Stimulated activated CD4-positive, alpha-beta T cell treated with anti-CD3 and anti-CD28 coated beads, Interleukin-4, amount 100 ng/mL, for 48 hours (primary cell): Measurements from ENCODE around the gene LAMA3.

Experiments used
- DNase-seq, 2 donors: peaks; one replicate each; pipeline ENCODE4 v3.0.0-alpha.2; 2020; ENCODE audit warnings: low read depth in 2 of 2

Gene LAMA3

DNA sequence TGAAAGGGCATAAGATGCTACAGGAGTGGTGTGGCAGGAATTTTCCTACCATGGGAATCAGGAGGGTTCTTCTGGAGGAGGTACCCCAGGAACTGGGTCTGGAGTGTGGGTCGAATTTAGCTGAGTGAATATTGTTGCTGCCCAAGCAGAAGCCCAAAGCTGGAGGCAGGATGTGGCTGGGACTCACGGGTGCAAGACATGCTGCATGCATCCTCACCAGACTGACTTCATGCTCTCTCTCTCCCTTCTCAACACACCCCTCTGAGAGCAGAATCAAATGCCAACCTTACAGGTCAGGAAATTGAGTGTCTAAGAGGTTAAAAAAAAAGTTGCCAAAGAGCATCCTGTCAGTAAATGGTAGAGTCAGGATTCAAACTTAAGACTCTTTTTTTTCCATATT, 246.6 kb downstream of the LAMA3 start:
- DNase-seq, result no peak

DNA sequence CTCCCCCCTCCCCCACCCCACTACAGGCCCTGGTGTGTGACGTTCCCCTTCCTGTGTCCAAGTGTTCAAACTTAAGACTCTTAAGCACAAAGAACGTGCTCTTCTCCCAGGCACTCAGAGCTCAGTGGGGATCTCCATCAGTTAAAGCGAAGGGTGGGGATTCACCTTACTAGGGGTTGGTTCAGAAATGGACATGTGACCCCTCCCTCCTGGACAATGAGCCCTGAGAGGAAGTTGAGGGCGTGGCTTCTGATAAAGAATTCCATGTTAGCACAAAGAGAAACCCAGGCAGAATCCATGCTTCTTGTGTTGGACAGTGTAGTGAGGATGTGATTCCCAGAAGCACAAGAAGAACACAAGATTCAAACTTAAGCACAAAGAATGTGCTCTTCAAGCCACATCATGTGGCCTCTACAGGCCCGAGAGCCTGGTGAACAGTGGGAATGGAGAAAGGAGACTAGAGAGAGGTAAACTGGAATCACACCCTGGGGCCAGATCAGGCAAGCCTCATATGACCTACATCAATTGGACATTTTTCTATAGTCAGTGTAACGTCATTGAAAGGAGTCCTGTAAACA, 247.2 kb downstream of the LAMA3 start:
- no peak for DNase-seq

DNA sequence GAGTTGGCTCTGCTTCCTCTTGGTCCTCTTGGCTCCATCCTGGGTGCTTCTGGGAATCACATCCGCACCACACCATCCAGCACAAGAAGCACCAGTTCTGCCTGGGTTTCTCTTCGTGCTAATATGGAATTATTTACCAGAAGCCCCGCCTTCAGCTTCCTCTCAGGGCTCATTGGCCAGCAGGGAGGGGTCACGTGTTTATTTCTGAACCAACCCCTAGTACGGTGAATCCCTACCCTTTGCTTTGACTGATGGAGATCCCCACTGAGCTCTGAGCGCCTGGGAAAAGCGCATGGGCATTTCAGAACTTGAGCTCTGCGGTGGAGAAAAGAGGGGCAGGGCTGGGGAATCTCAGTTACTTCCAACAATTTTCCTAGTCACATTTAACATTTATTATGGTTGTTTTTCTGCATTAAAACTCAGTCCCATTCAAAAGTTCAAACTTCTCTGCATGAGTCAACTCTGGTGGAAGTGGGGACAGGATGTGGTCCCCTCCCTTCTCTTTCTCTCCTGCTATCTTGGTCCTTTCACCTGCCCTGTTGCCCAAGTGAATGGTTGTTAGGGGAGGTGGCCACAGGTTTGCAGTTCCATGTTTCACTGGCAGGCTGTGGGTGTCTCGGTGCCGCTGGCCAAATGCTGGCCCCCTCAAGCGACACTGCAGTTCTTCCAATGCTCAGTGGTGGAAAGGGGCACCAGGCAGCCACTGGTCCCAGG, 248.9 kb downstream of the LAMA3 start:
- DNase-seq, result no peak

DNA sequence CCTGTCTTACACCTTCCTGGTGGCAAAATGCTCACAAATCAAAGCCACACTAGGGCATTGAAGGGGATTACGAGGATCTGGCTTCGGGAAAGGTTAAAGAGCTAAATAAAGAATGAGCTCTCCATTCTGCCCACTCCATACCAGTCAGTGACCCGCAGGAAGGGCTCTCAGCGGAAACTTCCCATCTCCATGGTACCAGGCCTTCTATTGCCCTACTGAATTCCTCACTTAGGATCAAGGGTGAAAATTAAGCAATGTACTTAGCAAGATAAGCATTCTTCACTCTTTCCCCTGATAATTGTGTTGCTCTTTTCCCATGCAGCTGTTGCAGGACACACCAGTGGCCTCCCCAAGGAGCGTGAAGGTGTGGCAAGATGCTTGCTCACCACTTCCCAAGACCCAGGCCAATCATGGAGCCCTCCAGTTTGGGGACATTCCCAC, 249.7 kb downstream of the LAMA3 start:
- DNase-seq, result no peak

DNA sequence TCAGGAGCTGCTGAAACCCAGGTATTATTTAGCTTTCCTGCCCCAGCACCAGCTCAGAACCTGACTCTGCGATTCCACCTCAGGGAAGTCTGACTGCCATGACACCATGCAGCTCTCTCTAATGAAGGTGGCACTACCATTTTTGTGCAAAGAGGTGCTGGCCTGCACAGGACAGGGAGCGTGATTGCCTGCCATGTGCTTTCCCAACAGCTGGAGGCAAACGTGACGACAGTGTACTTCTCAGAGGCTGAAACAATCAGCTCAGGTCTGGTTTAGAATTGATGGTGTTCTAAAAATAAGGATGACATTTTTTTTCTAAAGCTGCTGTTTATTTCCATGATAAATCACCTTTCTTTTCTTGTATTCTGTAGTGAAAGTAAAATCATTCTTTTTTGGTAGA, 250.1 kb downstream of the LAMA3 start:
- DNase-seq, result no peak

DNA sequence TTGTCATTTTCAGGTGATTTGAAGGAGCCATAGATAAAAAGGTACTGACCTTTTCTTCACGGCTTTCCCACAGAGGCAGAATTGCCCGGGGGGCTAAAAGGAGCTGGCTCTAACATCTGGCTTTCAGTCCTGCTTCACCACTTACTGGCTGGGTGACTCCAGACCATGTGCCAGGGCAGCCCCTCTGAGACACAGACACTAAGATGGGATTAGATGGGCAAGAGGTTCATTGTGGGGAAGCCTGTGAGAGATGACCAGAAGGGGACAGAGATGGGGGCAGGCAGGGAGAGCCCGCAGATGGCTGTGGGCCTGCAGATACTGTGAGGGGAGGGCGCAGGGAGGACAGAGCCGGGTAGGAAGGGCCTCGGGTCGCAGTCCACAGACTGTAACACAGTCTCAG, 250.6 kb downstream of the LAMA3 start:
- DNase-seq, result no peak

DNA sequence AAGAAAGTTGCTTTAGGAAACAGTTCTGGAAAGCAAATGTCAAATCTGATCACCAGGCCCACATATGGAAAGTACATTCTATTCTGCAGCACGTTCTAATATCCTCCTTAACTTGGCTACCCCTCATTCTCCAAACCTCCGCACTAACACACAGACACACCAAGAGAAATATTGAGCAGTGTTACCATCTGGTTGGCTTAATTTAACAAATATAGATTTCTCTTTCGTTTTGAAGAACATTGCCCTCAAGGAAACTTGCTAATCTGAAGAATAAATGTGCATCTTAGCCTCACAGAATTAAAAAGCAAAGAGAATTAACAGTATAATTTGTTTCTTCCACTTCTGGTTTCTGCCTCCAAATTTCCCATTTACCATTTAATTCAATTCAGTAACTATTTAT, 252.5 kb downstream of the LAMA3 start:
- no peak for DNase-seq

DNA sequence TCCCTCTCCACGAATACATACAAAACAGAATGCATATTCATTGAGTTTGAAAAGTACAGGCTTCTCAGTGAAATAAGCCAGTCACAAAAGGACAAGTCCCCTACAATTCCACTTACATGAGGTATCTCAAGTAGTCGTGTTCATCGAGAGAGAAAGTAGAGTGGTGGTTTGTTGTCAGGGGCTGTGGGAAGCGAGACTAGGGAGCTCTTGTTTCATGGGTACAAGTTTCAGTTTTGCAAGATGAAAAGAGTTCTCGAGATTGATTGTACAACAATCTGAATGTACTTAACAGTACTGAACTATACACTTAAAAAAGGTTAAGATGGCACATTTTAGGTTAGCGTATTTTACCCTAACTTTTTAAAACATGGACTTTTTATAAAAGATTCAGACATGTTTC, 253.9 kb downstream of the LAMA3 start:
- peak in 1 of 2 donors; percentile 36 for DNase-seq

DNA sequence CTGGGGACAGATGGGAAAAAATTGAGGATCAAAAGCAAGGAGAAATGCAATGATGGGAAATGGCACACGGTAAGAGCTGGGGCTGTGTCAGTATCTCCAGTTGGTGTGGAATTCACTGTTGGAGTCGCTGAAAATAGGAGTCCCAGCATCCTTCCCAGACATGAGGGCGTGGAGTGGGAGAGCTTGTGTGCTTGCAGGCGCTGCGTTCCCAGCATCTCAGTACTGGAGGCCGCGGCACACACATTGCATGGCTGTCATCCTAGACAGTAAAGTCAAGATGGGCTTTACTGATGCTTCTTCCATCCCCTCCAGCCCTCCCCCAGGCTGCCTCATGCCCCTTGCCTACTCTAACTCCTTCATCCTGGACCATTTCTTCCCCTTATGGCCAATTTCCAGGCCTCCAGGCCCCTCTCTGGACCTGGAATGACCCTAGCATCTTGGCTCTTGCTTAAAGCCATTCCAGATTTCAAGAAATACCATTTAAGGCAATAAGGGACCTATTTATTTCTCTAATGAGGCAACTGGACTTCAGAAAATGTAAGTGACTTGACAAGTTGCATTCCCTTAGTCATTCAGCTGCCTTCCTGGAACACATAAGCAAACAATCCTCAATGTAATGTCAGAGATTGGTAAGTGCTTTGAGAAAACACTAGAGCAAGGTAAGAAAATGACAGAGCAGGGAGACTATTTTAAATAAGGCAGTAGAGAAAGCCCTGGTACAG, 254.8 kb downstream of the LAMA3 start:
- DNase-seq, result no peak

DNA sequence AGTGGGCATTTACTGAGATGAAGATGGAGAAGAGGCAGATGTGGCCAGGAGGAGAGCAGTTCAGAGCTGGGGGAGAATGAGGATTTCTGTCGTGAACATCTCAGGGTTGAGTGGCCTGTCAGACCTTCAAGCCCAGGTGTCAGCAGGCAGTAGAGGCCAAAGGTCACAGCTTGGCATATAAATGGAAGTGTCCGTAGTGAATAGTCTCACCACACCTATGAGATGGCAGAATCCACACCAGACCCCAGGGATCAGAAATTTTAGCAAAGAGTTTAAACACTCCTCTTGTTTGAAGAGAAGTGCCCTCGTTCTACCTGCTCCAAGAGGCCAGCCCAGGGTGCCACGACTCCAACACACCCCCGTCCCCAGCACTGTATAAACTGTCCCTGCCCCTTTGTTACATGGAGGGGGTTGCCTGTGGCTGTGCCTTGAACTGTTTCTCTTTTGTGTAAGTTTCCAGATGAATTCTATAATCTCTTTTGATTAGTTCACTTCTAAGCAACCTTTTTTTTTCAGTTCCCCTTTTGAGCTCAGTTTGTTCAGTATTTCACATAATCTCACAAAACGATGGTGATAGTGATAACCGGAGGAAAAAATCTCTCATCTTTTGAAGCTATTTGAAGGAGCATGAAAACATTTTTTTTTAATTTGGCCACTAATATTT, 256.3 kb downstream of the LAMA3 start:
- DNase-seq, result no peak

DNA sequence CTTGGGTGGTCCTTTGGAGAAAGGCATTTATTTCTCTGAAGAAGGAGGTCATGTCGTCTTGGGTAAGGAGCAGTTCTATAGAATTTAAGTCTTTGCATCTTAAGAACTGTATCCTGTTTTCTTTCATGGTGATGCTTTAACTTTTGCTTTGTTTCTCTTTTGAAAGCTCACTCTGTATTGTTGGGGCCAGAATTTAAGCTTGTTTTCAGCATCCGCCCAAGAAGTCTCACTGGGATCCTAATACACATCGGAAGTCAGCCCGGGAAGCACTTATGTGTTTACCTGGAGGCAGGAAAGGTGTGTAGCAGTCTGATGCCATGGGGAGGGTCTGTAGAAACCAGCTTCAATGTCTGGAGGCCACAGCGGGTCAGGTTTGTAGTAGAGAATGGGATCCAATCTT, 260.6 kb downstream of the LAMA3 start:
- DNase-seq, result no peak

DNA sequence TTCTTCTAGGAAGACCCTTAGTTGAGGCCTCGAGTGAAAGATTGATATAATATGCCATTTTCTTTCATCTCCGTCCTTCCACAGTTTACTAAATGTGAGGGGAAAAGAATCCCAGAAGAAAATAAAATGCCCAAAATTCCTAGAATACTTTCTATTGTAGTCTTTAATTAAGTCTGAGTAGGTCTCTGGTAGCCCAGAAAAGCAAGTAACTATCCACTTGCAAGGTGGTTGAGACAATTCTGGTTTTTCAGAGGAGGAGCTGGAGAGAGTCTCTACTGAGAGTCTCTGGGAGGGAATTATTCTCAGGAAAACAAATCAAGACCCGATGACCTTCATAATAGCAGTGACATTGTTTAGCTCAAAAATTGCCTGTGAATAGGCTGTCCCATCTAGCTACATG, 261.4 kb downstream of the LAMA3 start:
- no peak for DNase-seq

DNA sequence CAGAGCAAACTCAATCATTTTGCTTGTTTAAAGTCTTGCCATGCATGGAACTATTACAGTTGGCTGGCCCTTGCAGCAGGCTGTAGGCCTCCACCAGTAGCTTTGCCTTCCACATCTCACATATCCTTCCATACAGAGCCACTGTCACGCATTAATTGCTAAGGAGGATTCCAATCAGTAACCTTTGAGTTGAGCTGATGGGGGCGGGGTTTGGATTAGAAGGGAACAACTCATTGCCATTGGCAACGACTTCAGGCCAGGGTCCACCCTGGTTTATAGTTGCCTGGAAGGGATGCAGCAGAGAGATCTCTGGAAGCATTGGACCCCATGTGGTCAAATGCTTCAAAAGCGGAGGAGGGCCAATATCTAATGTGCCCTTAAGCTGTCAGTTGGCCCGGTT, 262.0 kb downstream of the LAMA3 start:
- DNase-seq, result no peak

DNA sequence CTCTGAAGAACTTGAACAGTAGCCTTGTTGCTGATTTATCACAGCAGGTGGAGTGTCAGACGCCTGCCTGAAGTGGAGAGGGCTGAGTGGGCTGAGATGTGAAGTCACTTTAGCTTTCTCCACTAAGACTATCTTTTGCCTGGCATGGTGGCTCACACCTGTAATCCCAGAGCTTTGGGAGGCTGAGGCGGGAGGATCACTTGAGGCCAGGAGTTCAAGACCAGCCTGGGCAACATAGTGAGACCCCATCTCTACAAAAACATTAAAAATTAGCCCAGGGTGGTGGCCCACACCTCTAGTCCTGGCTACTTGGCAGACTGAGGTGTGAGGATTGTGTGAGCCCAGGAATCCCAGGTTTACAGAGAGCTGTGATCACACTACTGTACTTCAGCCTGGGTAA, 264.7 kb downstream of the LAMA3 start:
- DNase-seq, result no peak

DNA sequence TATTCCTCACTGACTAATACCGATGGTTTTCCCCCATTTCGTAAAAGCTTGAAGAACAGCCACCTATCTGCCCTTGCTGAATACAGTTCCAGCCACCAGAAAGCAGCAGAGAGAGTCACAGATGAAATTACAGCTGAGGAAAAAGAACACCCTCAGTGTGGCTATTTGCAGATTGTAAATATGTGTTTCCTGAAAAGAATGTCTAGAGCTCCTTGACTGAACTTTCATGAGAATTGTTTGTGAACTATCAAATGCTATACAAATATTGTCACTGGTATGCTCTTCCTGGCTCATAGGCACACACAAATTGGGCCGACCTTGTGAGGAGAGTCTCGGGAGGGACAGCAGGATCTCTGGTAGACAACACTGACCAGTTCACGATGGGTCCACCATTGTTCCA, 267.2 kb downstream of the LAMA3 start:
- no peak for DNase-seq

DNA sequence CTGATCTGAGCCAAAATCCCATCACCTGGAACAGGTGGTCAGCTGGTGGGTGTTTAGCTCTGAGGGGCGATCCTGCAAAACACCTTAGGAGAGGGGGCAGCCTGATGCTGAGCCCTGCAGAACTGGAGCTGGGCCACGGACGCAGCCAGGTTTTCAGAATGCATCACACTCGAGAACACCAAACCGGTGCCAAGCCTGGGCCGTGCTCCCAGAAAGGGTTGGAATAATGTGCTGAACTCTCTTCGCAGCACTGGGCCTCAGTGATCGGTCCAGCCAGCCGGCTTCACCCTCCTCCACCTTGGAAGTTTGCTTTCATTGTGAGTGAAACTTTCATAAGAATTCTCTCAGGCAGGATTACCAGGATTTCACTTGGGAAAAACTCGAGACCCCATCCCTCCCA, 268.8 kb downstream of the LAMA3 start:
- DNase-seq, result no peak

DNA sequence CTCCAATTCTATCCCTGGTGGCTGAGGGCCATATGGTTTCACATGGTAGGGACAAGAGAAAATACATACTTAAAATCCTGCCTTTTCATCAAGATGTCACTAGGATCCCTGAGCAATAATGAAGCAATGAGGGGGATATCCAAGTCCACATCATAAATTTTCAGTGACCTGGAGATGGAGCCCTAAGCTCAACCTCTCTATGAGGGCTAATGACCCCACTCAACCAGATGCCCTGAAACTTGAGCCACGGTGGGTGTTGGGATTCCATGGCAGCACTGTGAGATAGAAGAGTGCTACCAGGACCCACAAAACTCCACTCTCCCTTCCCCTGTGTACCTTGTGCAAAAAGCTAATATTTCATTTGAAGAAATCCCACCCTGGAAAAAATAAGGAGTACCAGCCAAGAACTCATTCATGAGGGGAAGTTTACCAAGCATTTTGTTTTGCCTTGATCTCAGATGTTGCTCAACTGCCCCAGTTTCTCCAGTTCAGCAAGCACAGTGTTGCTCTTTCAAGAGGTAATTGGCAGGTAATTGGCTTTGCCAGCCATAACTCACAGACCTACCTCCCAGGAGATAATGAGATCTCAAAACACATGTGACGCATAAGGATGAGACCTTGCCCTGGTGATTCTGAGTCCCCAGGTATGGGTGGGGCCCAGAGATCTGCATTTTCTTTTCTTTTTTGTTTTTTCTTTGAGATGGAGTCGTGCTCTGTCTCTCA, 274.4 kb downstream of the LAMA3 start:
- DNase-seq, result no peak

DNA sequence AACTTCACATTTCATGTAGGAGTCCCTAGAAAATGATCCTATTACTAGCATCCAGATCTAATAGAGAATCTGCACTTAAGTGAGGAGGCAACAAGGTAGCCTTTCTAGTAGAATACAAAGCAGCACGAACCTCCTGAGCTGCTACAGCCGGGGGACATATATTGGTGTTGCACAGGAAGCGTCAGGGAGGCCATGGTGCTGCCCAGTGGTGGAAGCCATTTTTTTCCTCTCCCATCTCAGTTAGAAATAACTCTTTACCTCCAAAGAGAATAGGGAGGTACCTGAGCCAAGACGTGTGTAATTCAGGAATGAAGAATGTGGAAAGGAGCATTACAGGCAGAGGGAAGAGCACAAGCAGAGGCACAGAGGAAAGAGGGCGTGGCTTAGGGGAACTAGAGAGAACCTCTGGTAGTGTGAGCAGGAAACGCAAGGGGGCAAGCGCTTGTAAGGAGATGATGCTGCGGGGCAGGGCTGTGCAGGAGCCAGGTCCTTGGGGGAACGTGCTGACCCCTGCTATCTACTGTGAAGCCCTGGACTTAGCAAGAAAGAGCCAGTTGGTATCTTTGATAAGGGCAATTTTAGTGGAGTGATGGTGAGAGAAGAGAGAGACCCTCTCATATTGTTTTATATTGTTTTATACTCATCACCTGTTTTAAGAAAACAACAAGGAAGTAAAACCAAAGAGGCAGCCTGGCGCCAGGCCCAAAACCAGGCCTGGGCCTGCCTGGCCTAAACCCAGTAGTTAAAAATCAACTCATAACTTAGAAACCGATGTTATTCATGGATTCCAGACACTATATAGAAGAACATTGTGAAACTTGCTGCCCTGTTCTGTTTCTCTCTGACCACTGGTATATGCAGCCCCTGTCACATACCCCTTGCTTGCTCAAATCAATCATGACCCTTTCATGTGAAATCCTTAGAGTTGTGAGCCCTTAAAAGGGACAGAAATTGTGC, 275.3 kb downstream of the LAMA3 start:
- DNase-seq, result peak; percentile 42 to 49

DNA sequence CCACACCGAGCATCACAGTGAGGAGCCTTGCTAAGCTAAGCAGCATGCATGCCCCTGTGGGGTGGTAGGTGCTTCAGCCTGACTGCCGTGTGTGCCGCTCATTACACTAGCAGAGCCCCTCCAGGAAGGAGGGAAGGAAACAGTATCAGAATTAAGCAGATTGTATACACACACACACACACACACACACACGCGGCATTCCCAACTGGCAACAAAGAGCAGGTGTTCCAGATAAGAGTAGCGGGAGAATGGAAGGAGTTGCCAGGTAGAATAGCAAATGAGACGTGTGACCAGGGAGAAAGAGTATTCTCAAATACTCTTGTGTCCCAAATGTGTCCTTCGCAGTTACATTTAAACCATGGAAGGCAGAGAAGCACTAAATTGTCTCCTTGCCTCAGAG, 277.7 kb downstream of the LAMA3 start:
- no peak for DNase-seq

DNA sequence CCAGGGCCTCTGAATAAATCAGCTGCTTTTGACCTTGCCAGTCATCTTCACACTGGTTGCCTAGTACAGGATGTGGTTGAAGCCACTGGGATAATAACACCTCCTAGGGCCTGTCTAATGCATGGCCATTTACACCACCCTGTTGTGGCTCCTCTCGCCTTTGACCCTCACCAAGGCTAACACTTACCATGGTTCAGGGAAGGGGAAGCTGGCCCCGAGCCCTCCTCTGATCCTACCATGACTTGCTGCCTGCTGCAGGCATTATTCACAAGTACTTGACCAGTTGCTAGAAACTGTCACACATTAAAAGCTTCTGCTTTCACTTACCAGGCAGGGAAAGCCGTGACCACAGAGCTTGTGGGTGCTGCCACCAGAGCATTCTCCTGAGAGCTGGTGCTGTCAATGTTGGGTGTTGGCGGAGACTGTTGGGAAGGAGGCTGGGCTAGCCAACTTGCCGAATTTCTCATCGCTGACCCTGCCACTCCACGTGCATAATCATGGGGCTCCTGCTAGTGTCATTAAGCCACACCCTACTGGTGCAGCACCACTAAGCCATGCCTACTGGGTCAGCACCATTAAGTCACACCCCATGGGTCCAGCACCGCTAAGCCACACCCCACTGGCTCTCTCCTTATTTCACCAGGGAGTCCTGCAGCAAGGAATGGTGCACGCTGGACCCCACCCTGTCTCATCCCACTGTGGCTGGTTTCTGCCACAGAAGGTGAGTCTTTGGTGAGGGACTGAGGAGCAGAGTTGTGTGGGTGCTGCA, 278.3 kb downstream of the LAMA3 start:
- DNase-seq, result no peak
